ENCODE measurements around the gene CYYR1. TPM values are rescaled to one million over a fixed set of nuclear protein-coding genes. Genes with fewer than 3 reads are reported as not detected.

The CYYR1 gene
- total RNA-seq, 1 experiment from 2014 or later, result not detected

GRCh38 chr21:26563856-26564503 lies 9.1 kb downstream of the CYYR1 start:
- Histone ChIP-seq H3K9me3 (no peaks in the 10 kb centered on the region), H3K36me3 (no peaks in the 10 kb centered on the region), H3K4me3 (no peak overlapping the region), H3K27me3 (peaks cover 2% of the 10 kb centered on the region; the same call in 1 of the 2 replicates)
- no peak for DNase-seq

GRCh38 chr21:26560612-26561011 lies 12.5 kb downstream of the CYYR1 start:
- no peak for DNase-seq
- Histone ChIP-seq H3K27me3 (no peaks in the 10 kb centered on the region), H3K4me3 (no peak overlapping the region), H3K36me3 (no peaks in the 10 kb centered on the region), H3K9me3 (no peaks in the 10 kb centered on the region)

- DNase-seq, result no peak
- Histone ChIP-seq H3K27me3 (no peaks in the 10 kb centered on the region), H3K4me3 (no peak overlapping the region), H3K9me3 (no peaks in the 10 kb centered on the region), H3K36me3 (no peaks in the 10 kb centered on the region)
Measured at GRCh38 chr21:26559099-26559498, 14.0 kb downstream of the CYYR1 start.

- H3K36me3 ChIP-seq, result no peaks in the 10 kb centered on the region
- H3K27me3 ChIP-seq, result no peaks in the 10 kb centered on the region; the same call in 1 of the 2 replicates
- no peak for DNase-seq
- no peak overlapping the region for H3K4me3 ChIP-seq
- H3K9me3 ChIP-seq, result no peaks in the 10 kb centered on the region
Measured at GRCh38 chr21:26557106-26557505, 16.0 kb downstream of the CYYR1 start.

- Histone ChIP-seq H3K36me3 (no peaks in the 10 kb centered on the region), H3K4me3 (no peak overlapping the region), H3K9me3 (no peaks in the 10 kb centered on the region), H3K27me3 (no peaks in the 10 kb centered on the region; the same call in 1 of the 2 replicates)
- DNase-seq, result no peak
Measured at GRCh38 chr21:26555540-26556146, 17.4 kb downstream of the CYYR1 start.

GRCh38 chr21:26554365-26554764 lies 18.7 kb downstream of the CYYR1 start:
- Histone ChIP-seq H3K4me3 (no peak overlapping the region), H3K27me3 (no peaks in the 10 kb centered on the region; the same call in 1 of the 2 replicates), H3K36me3 (no peaks in the 10 kb centered on the region), H3K9me3 (no peaks in the 10 kb centered on the region)
- DNase-seq, result no peak

GRCh38 chr21:26553898-26554297 lies 19.2 kb downstream of the CYYR1 start:
- H3K27me3 ChIP-seq, result no peaks in the 10 kb centered on the region; the same call in 1 of the 2 replicates
- no peaks in the 10 kb centered on the region for H3K36me3 ChIP-seq
- no peaks in the 10 kb centered on the region for H3K9me3 ChIP-seq
- DNase-seq, result no peak
- H3K4me3 ChIP-seq, result no peak overlapping the region

- H3K27me3 ChIP-seq, result no peaks in the 10 kb centered on the region; the same call in 1 of the 2 replicates
Measured at GRCh38 chr21:26550326-26550725, 22.8 kb downstream of the CYYR1 start.

GRCh38 chr21:26546446-26547097 lies 26.5 kb downstream of the CYYR1 start:
- H3K27me3 ChIP-seq, result no peaks in the 10 kb centered on the region
- DNase-seq, result no peak
- no peaks in the 10 kb centered on the region for H3K36me3 ChIP-seq
- H3K9me3 ChIP-seq, result no peaks in the 10 kb centered on the region
- no peak overlapping the region for H3K4me3 ChIP-seq

More at GRCh38 chr21:26550326-26550725, 22.8 kb downstream of the CYYR1 start:
- Histone ChIP-seq H3K4me3 (no peak overlapping the region), H3K36me3 (no peaks in the 10 kb centered on the region), H3K9me3 (no peaks in the 10 kb centered on the region)
- no peak for DNase-seq

- Histone ChIP-seq H3K27me3 (peaks cover 3% of the 10 kb centered on the region; the same call in 1 of the 2 replicates), H3K9me3 (no peaks in the 10 kb centered on the region), H3K36me3 (no peaks in the 10 kb centered on the region), H3K4me3 (no peak overlapping the region)
- no peak for DNase-seq
Measured at GRCh38 chr21:26544201-26544775, 28.8 kb downstream of the CYYR1 start.

- Histone ChIP-seq H3K27me3 (peaks cover 3% of the 10 kb centered on the region; the same call in 1 of the 2 replicates), H3K36me3 (no peaks in the 10 kb centered on the region), H3K4me3 (no peak overlapping the region), H3K9me3 (no peaks in the 10 kb centered on the region)
- DNase-seq, result no peak
Measured at GRCh38 chr21:26540651-26541050, 32.4 kb downstream of the CYYR1 start.

- Histone ChIP-seq H3K4me3 (no peak overlapping the region), H3K36me3 (no peaks in the 10 kb centered on the region), H3K27me3 (peaks cover 3% of the 10 kb centered on the region; the same call in 1 of the 2 replicates), H3K9me3 (no peaks in the 10 kb centered on the region)
- no peak for DNase-seq
Measured at GRCh38 chr21:26539566-26539965, 33.5 kb downstream of the CYYR1 start.

GRCh38 chr21:26534517-26534916 lies 38.6 kb downstream of the CYYR1 start:
- H3K4me3 ChIP-seq, result no peak overlapping the region
- H3K9me3 ChIP-seq, result no peaks in the 10 kb centered on the region
- DNase-seq, result no peak
- no peaks in the 10 kb centered on the region; the same call in 1 of the 2 replicates for H3K27me3 ChIP-seq
- no peaks in the 10 kb centered on the region for H3K36me3 ChIP-seq

- Histone ChIP-seq H3K36me3 (no peaks in the 10 kb centered on the region), H3K4me3 (no peak overlapping the region), H3K9me3 (no peaks in the 10 kb centered on the region), H3K27me3 (no peaks in the 10 kb centered on the region)
- DNase-seq, result no peak
Measured at GRCh38 chr21:26532208-26532607, 40.9 kb downstream of the CYYR1 start.

- Histone ChIP-seq H3K9me3 (no peaks in the 10 kb centered on the region), H3K36me3 (no peaks in the 10 kb centered on the region), H3K4me3 (no peak overlapping the region), H3K27me3 (no peaks in the 10 kb centered on the region)
- DNase-seq, result no peak
Measured at GRCh38 chr21:26529526-26529925, 43.6 kb downstream of the CYYR1 start.

GRCh38 chr21:26528882-26529281 lies 44.2 kb downstream of the CYYR1 start:
- no peaks in the 10 kb centered on the region for H3K27me3 ChIP-seq
- DNase-seq, result no peak
- no peaks in the 10 kb centered on the region for H3K9me3 ChIP-seq
- no peak overlapping the region for H3K4me3 ChIP-seq
- no peaks in the 10 kb centered on the region for H3K36me3 ChIP-seq

- H3K4me3 ChIP-seq, result no peak overlapping the region
- no peak for DNase-seq
Measured at GRCh38 chr21:26522704-26523103, 50.4 kb downstream of the CYYR1 start.

More at GRCh38 chr21:26522704-26523103, 50.4 kb downstream of the CYYR1 start:
- no peaks in the 10 kb centered on the region for H3K27me3 ChIP-seq
- no peaks in the 10 kb centered on the region for H3K36me3 ChIP-seq
- peaks cover 4% of the 10 kb centered on the region; the same call in 1 of the 2 replicates for H3K9me3 ChIP-seq

Measured in MG63 (cell line).